HG02623 (cell line): ENCODE results near the gene C12orf60.
"Not testable (repeated sequence)": the region's sequence is repeated elsewhere in the genome, so short reads cannot be mapped to it uniquely, and the experiment has no call there.

ENCODE experiments used
- ATAC-seq: cut with Tn5 transposase; IDR thresholded peaks from one replicate; pipeline ENCODE4 v1.9.1; 2021; ENCODE audit warnings: moderate library complexity; ENCODE audit not compliant: unreplicated experiment

C12orf60 gene

GRCh38 chr12:14803011-14803829 lies at the start of gene C12orf60, which contains the start of gene WBP11:
C12orf60 (plus strand) TSS chr12:14803670; CDS start chr12:14822936, 19,266 bp downstream.
WBP11 (minus strand) TSS chr12:14803478; CDS start chr12:14801383, 2,095 bp downstream.
- ATAC-seq = peak; percentile 99

- ATAC-seq = no peak
Measured at GRCh38 chr12:14756334-14757143, 46.9 kb upstream of the C12orf60 start.

GRCh38 chr12:14759711-14760280 lies 43.7 kb upstream of the C12orf60 start:
- not testable (repeated sequence) for ATAC-seq

GRCh38 chr12:14765398-14765797 lies 38.1 kb upstream of the C12orf60 start:
- no peak for ATAC-seq

GRCh38 chr12:14766020-14766419 lies 37.5 kb upstream of the C12orf60 start:
- not testable (repeated sequence) for ATAC-seq

GRCh38 chr12:14766649-14767215 lies 36.7 kb upstream of the C12orf60 start:
- no peak for ATAC-seq

- no peak for ATAC-seq
Measured at GRCh38 chr12:14767617-14768016, 35.9 kb upstream of the C12orf60 start.

GRCh38 chr12:14768823-14769405 lies 34.6 kb upstream of the C12orf60 start:
- ATAC-seq = no peak

- no peak for ATAC-seq
Measured at GRCh38 chr12:14769466-14769968, 34.0 kb upstream of the C12orf60 start.

- peak; percentile 34 for ATAC-seq
Measured at GRCh38 chr12:14769969-14770495, 33.4 kb upstream of the C12orf60 start.

GRCh38 chr12:14770496-14771461 lies 32.7 kb upstream of the C12orf60 start:
- ATAC-seq = peak; percentile 20

- ATAC-seq = no peak
Measured at GRCh38 chr12:14771651-14772137, 31.8 kb upstream of the C12orf60 start.

GRCh38 chr12:14772946-14773345 lies 30.5 kb upstream of the C12orf60 start:
- no peak for ATAC-seq

- ATAC-seq = peak; percentile 8
Measured at GRCh38 chr12:14773685-14774073, 29.8 kb upstream of the C12orf60 start.

GRCh38 chr12:14774074-14774905 lies 29.2 kb upstream of the C12orf60 start:
- peak; percentile 57 for ATAC-seq

- ATAC-seq = no peak
Measured at GRCh38 chr12:14774906-14775635, 28.4 kb upstream of the C12orf60 start.

- ATAC-seq = no peak
Measured at GRCh38 chr12:14775636-14775980, 27.9 kb upstream of the C12orf60 start.
